A673 (cell line): Measurements from ENCODE around the gene KISS1. TPM values are rescaled to one million over a fixed set of nuclear protein-coding genes. Genes with fewer than 3 reads are reported as not detected.

Experiments
- BruUV-seq: library from RNA; stranded (reverse); fragments of 400-500 nt; replicated peaks from 2 replicates; lab custom pipeline; 2021; lab: Mats Ljungman, UMichigan
- CTCF ChIA-PET: fragments of 300-600 bp; sonication (Branson Sonifier 250); formaldehyde crosslinking; loops from one replicate; lab custom pipeline; 2022; ENCODE audit warnings: antibody characterized with exemption; lab: Charles Lee
- POLR2A ChIA-PET: fragments of 300-600 bp; sonication (Branson Sonifier 250); formaldehyde crosslinking; loops from one replicate; lab custom pipeline; 2022; ENCODE audit warnings: antibody characterized with exemption; ENCODE audit not compliant: low non-redundant PET; lab: Charles Lee
- DNase-seq: peaks from one replicate; pipeline ENCODE4 v3.0.0-alpha.2; 2015; ENCODE audit warnings: low spot score
- H3K27ac ChIP-seq: fragments of 200-600 bp; sonication (generic); 2 replicates; pipeline ENCODE4 v1.5.1; 2016; ENCODE audit warnings: mixed run types, low read depth, mild to moderate bottlenecking, mixed read lengths, antibody characterized with exemption, low read length; ENCODE audit not compliant: poor library complexity, severe bottlenecking
- H3K27me3 ChIP-seq: fragments of 200-600 bp; sonication (generic); replicated peaks from 2 replicates; pipeline ENCODE4 v1.6.1; 2017; ENCODE audit warnings: mixed run types, low read depth, mild to moderate bottlenecking, mixed read lengths, antibody characterized with exemption, low read length; ENCODE audit not compliant: insufficient read depth, poor library complexity
- H3K36me3 ChIP-seq: fragments of 200-600 bp; sonication (generic); 2 replicates; pipeline ENCODE4 v1.6.1; 2016; ENCODE audit warnings: mixed run types, mild to moderate bottlenecking, mixed read lengths, antibody characterized with exemption, low read length; ENCODE audit not compliant: insufficient read depth, poor library complexity, severe bottlenecking
- H3K4me1 ChIP-seq: fragments of 200-600 bp; sonication (generic); 2 replicates; pipeline ENCODE4 v1.6.1; 2017; ENCODE audit warnings: mixed run types, mild to moderate bottlenecking, mixed read lengths, antibody characterized with exemption, low read length; ENCODE audit not compliant: insufficient read depth, poor library complexity, severe bottlenecking
- H3K4me3 ChIP-seq: fragments of 200-600 bp; sonication (generic); 2 replicates; pipeline ENCODE4 v1.5.1; 2016; ENCODE audit warnings: low read depth, mixed run types, mild to moderate bottlenecking, mixed read lengths, low read length; ENCODE audit not compliant: poor library complexity, severe bottlenecking
- H3K9me3 ChIP-seq: fragments of 200-600 bp; sonication (generic); 2 replicates; pipeline ENCODE4 v1.6.1; 2016; ENCODE audit warnings: mixed run types, low read depth, mild to moderate bottlenecking, mixed read lengths, antibody characterized with exemption, low read length; ENCODE audit not compliant: poor library complexity, severe bottlenecking
- EZH2 ChIP-seq: fragments of 200-600 bp; sonication (generic); IDR thresholded peaks from 2 replicates; pipeline ENCODE4 v1.6.1; 2017; ENCODE audit warnings: borderline replicate concordance, low read depth, mild to moderate bottlenecking, mixed read lengths, antibody characterized with exemption, low read length; ENCODE audit not compliant: poor library complexity, severe bottlenecking
- intact Hi-C: fragments of 100-400 bp; cut with micrococcal nuclease; formaldehyde crosslinking; loops from one replicate; pipeline ENCODE4 v1.10.0; 2022; ENCODE audit not compliant: unreplicated experiment
- total RNA-seq: library from RNA; stranded (reverse); gene quantifications from 2 replicates; pipeline ENCODE4 v1.2.3, GENCODE V29; 2021
- TF ChIP-seq, protein P1 (sequence below): fragments of 300-800, 200-600 bp; sonication (generic); conservative IDR thresholded peaks from 2 replicates; pipeline ENCODE4 v1.5.1; 2017; ENCODE audit warnings: low read depth, mild to moderate bottlenecking, antibody characterized with exemption, low read length, moderate library complexity, mixed read lengths

Gene KISS1
- total RNA-seq, 1 experiment from 2014 or later, result not detected

DNA sequence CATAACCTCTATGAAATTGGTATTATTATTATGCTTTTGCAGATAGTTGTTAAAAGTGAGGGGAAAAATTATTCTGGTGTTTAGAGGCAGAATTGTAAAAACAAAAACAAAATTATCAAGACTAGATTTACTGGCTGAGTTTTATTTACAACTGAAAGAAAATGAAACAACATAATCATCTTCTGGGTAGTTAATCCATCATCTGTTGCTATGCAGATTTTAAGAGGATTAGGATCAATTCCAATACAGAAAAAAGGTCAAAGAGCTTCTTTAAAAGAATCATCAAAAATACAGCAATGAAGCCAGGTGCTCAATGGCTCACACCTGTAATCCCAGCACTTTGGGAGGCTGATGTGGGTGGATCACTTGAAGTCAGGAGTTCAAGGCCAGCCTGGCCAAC, 9.2 kb upstream of the KISS1 start:
- H3K36me3 ChIP-seq, result no peaks in the 10 kb centered on the region
- POLR2A ChIA-PET, result no interaction called here
- H3K27ac ChIP-seq, result no peak overlapping the region
- no peak overlapping the region for H3K4me3 ChIP-seq
- BruUV-seq, result no TSS peak
- no peaks in the 10 kb centered on the region for H3K4me1 ChIP-seq
- no peak for DNase-seq
- no peak for TF ChIP-seq EZH2
- TF ChIP-seq, protein P1, sequence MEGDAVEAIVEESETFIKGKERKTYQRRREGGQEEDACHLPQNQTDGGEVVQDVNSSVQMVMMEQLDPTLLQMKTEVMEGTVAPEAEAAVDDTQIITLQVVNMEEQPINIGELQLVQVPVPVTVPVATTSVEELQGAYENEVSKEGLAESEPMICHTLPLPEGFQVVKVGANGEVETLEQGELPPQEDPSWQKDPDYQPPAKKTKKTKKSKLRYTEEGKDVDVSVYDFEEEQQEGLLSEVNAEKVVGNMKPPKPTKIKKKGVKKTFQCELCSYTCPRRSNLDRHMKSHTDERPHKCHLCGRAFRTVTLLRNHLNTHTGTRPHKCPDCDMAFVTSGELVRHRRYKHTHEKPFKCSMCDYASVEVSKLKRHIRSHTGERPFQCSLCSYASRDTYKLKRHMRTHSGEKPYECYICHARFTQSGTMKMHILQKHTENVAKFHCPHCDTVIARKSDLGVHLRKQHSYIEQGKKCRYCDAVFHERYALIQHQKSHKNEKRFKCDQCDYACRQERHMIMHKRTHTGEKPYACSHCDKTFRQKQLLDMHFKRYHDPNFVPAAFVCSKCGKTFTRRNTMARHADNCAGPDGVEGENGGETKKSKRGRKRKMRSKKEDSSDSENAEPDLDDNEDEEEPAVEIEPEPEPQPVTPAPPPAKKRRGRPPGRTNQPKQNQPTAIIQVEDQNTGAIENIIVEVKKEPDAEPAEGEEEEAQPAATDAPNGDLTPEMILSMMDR, result no peak
- intact Hi-C loops, result no loop called here
- CTCF ChIA-PET, result no interaction called here
- H3K9me3 ChIP-seq, result no peaks in the 10 kb centered on the region
- peaks cover 16% of the 10 kb centered on the region for H3K27me3 ChIP-seq

DNA sequence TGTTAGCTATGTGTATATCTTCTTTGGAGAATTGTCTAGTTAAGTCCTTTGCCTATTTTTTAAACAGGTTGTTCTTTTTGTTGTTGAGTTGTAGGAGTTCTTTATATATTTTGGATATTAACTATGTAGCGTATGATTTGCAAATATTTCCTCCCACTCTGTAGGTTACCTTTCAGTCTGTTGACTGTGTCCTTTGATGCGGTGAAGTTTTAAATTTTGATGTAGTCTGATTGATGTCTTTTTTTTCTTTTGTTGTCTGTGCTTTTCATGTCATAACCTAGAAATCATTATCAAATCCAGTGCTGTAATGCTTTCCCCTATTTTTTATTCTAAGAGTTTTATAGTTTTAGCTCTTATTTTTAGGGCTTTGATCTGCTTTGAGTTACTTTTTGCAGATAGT, 8.7 kb upstream of the KISS1 start:
- POLR2A ChIA-PET, result no interaction called here
- H3K9me3 ChIP-seq, result no peaks in the 10 kb centered on the region
- intact Hi-C loops, result no loop called here
- H3K4me1 ChIP-seq, result no peaks in the 10 kb centered on the region
- H3K27ac ChIP-seq, result no peak overlapping the region
- no peaks in the 10 kb centered on the region for H3K36me3 ChIP-seq
- no peak overlapping the region for H3K4me3 ChIP-seq
- peaks cover 16% of the 10 kb centered on the region for H3K27me3 ChIP-seq
- TF ChIP-seq EZH2, result no peak
- TF ChIP-seq, protein P1, result no peak
- no TSS peak for BruUV-seq
- CTCF ChIA-PET, result no interaction called here
- no peak for DNase-seq

DNA sequence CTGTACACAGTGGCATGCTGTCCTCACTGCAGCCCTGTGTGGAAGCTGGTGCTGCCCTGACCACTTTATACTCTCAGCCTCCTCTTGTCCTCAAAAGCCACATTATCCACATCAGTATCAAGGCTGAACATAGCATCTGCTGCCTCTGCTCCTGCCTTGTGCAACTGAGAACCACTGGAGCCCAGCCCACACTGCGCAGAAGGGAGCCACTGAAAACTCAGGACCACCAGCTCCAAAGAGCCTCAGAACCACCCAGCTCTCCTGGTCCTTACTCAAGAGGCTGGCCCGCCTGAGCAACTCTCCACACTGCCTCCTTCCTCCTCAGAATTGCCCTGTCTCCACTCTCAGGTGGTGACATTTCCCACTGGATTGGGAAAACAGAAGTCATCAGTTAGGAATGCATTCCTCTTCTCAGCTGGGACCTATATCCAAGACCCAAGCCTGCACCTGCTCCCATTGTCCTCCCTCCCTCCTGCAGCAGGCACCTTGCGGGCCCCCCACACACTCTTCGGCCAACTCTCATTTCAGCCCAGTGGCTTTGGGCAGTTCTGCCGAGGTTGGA, 7.0 kb upstream of the KISS1 start:
- Histone ChIP-seq H3K27me3 (peaks cover 16% of the 10 kb centered on the region), H3K9me3 (no peaks in the 10 kb centered on the region), H3K4me1 (no peaks in the 10 kb centered on the region), H3K27ac (no peak overlapping the region), H3K4me3 (no peak overlapping the region), H3K36me3 (no peaks in the 10 kb centered on the region)
- ChIA-PET CTCF (no interaction called here), POLR2A (no interaction called here)
- intact Hi-C loops, result no loop called here
- DNase-seq, result no peak
- BruUV-seq, result no TSS peak
- no peak for TF ChIP-seq EZH2
- TF ChIP-seq, protein P1, result no peak
